Measurements from ENCODE around the gene CEP170B. TPM values are rescaled to one million over a fixed set of nuclear protein-coding genes. Genes with fewer than 3 reads are reported as not detected.
A peak's percentile ranks its signal among the peaks of the same experiment; 100 is the strongest.
"Not testable (repeated sequence)": the region's sequence is repeated elsewhere in the genome, so short reads cannot be mapped to it uniquely, and the experiment has no call there.

Gene CEP170B
- total RNA-seq, 1 donor from 2014 or later, result 28.9 TPM

DNA sequence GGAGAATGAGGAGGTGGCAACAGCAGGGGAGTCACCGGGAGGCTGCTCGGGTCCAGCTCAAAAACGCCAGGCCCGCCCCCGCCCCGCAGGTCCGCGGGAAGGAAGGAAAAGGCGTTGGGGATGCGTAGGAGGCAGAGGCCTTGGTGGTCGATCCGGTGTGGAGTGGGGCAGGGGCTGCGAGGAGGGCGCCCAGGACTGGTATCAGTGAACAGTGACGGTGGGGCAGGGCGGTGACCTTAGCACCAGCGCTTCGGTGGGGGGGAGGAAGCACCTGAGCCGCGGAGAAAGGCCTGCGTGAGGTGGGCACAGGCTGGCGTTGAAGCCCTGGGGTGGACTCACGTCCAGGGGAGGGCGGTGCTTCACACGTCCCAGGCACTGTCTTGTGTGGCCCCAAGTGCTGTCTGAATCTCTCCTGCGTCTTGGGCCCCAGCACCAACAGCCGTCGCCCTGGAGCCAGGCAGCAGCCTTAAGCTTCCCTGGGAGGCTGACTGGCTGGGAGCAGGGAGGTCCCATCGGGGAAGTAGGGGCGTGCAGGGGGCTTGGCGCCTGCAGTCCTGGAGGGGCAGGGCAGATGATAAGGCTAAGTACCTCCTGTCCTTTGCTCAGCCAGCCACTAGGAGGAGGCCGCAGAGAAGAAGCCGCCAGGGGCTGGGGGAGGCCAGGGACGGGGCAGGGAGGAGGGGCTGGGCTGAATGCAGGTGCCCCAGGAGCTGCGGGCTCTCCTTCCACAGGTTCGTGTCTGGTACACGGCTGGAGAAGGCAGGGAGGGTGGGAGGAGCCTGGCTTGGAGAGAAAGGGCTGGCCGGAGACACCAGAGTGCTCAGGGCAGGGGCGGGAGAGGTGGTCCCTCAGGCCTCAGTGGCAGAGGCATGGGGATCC, 37.7 kb upstream of the CEP170B start:
- no peak for DNase-seq (ENCODE audit: low read depth)
- peak overlapping the region; percentile 61 for H3K4me3 ChIP-seq (ENCODE audit: low read depth, low read length)
- peak; percentile 57 for TF ChIP-seq CTCF (conservative IDR thresholded peaks at IDR 0.05; ENCODE audit: low read depth, low read length)

- no peak for DNase-seq (ENCODE audit: low read depth)
- no peak for TF ChIP-seq CTCF (conservative IDR thresholded peaks at IDR 0.05; ENCODE audit: low read depth, low read length)
- H3K4me3 ChIP-seq (ENCODE audit: low read depth, low read length), result no peak overlapping the region
Observed at GRCh38 chr14:104830781-104831180, 34.3 kb upstream of the CEP170B start.

- not testable (repeated sequence) for H3K4me3 ChIP-seq (ENCODE audit: low read depth, low read length); DNase-seq (ENCODE audit: low read depth)
Observed at GRCh38 chr14:104836171-104836935, 28.7 kb upstream of the CEP170B start.

DNA sequence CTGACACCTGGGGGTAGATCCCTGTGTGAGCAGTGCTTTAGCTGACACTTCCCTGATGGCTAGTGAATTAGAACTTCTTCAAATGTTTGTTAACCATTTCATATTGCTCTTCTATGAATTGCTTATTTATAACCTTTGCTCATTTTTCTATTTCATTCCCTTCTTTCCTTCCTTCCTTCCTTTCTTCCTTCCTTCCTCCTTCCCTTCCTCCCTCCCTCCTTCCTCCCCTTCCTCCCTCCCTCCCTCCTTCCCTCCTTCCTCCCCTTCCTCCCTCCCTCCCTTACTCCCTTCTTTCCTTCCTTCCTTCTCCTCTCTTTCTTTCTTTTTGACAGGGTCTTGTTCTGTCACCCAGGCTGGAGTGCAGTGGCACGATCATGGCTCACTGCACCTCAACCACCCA, 23.3 kb upstream of the CEP170B start:
- TF ChIP-seq CTCF (conservative IDR thresholded peaks at IDR 0.05; ENCODE audit: low read depth, low read length), result no peak
- no peak for DNase-seq (ENCODE audit: low read depth)
- H3K4me3 ChIP-seq (ENCODE audit: low read depth, low read length), result no peak overlapping the region

DNA sequence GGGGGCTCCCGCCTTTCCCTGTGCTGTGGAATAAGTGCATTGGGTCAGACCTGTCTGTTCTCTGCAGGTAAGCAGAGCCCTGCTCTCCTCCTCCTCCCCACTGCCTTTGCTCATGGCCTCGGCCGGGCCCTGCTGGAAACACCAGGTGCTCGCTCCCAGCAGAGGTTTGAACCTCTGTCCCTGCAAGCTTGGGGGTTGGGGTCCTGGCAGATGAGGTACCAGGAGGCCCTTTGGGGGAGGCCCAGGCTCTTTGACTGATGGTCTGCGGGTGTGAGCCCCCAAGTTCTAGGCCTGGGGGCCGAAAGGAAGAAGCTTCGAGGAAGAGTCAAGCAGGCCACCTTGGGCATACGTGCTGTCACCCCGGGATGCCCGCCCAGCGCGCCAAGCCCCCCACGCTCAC, 22.1 kb upstream of the CEP170B start:
- no peak overlapping the region for H3K4me3 ChIP-seq (ENCODE audit: low read depth, low read length)
- no peak for DNase-seq (ENCODE audit: low read depth)
- TF ChIP-seq CTCF (conservative IDR thresholded peaks at IDR 0.05; ENCODE audit: low read depth, low read length), result no peak

DNA sequence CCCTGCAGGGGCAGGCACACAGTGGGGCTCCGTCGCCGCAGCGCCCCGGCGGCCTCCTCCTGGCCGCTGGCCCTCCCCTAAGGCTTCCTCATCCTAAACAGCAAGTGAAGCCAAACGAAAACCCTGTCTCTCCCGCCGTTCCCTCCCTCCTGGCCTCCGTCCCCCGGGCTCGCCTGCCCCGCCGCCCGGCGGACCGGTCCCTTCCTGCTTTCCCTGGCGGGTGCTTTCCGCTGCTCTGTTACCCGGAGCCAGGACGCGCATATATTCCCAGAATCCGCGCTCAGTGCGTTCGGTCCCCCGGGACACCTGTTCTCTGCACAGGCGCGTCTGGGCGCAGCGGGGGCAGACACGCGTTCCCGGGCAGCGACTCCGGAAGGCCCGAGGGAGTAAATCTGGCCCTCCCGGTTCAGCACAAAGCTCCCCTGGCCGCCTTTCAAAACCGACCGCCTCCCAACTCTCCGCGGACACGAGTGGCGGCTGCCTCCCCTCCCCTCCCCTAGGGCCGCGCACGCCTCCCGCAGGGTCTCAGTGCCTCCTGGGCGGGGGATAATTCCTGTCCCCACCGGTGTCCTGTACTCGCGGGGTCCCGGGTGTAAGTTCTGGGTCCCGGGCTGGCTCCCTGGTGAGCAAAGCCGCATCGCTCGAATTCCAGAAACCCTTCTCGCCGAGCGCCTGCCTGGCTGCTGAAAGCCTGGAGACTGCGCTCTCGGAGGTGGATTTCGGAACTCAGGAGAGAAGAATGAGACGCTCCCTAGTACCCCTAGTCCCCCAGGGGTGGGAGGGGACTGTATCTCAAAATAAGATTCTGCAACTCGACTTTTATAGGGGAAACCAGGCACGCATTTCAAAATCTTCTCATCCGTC, 21.4 kb upstream of the CEP170B start:
- H3K4me3 ChIP-seq (ENCODE audit: low read depth, low read length), result peak overlapping the region; percentile 35
- no peak for TF ChIP-seq CTCF (conservative IDR thresholded peaks at IDR 0.05; ENCODE audit: low read depth, low read length)
- no peak for DNase-seq (ENCODE audit: low read depth)

All from epithelial cell of proximal tubule (primary cell).